Muscle of leg (tissue), 11 donors: Measurements from ENCODE around the gene LINGO3. TPM values are rescaled to one million over a fixed set of nuclear protein-coding genes. Genes with fewer than 3 reads are reported as not detected.

ENCODE experiments used
- DNase-seq: peaks from one replicate; pipeline ENCODE4 v3.0.0; 2013
- H3K27ac ChIP-seq: one replicate; pipeline ENCODE4 v1.5.1; 2013; ENCODE audit warnings: mild to moderate bottlenecking, low read length, control low read depth
- H3K27me3 ChIP-seq: one replicate; pipeline ENCODE4 v1.6.1; 2013; ENCODE audit warnings: low read length; ENCODE audit not compliant: control insufficient read depth, insufficient read depth
- H3K36me3 ChIP-seq: one replicate; pipeline ENCODE4 v1.6.1; 2013; ENCODE audit warnings: low read length; ENCODE audit not compliant: control insufficient read depth, insufficient read depth
- H3K4me1 ChIP-seq: one replicate; pipeline ENCODE4 v1.6.1; 2013; ENCODE audit warnings: low read length; ENCODE audit not compliant: control insufficient read depth, insufficient read depth
- H3K4me3 ChIP-seq: one replicate; pipeline ENCODE4 v1.5.1; 2013; ENCODE audit warnings: low read length, control low read depth
- H3K9me3 ChIP-seq: replicated peaks from 2 replicates; pipeline ENCODE4 v1.6.1; 2013; ENCODE audit warnings: low read depth, low read length; ENCODE audit not compliant: control insufficient read depth
- WGBS: methylation state at CpG from one replicate; pipeline ENCODE4 v1.1.5; 2013; ENCODE audit warnings: missing lambda C conversion rate; ENCODE audit not compliant: insufficient coverage; 5-methylcytosine and 5-hydroxymethylcytosine counted together
- polyA plus RNA-seq, 8 donors: library from polyadenylated mRNA; unstranded; fragments of 120-200 nt; gene quantifications; one replicate each; pipeline versions ENCODE4 v1.2.1 to v1.2.3, GENCODE V29; 2013; ENCODE audit warnings: inconsistent platforms in 1 of 8, low replicate concordance in 1 of 8; ENCODE audit not compliant: insufficient read length in 8 of 8, insufficient read depth in 1 of 8
- total RNA-seq: library from RNA; stranded (reverse); fragments of 120-200 nt; gene quantifications from one replicate; pipeline ENCODE4 v1.2.4, GENCODE V29; 2013

LINGO3 gene
- total and polyA plus RNA-seq, 9 donors, result 0.07 to 0.15 (median 0.09) TPM; not detected in 3

DNA sequence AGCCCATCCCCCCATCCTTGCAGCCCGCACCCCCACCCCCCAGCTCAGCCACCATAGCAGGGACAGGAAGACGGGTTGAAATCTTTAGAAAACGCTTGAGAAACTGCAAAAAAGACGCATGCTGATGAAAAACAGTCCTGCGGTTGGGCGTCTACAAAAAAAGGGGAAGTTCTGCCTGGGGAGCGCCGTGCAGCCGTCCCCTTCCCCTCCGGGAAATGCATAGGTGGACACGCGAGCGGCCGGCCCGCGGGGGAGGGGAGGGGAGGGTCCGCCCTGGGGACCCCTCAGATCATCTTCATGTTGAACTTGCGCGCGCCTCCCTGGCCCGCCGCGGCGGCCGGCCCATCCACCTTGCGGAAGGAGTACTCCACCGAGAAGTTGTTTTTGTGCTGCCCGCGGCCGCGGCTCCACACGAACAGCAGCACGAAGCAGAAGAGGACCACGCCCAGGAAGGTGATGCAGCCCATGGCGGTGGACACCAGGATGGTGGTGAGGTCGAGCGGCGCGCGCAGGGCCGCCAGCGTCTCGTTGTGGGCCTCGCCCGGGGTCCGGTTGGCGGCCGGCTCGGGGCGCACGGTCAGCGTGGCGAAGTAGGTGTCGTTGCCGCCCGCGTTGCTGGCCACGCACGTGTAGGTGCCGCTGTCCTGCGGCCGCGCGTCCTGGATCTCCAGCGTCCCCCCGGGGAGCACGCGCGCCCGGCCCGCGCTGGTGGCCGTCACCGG is 18.1 kb downstream of the LINGO3 start:
- H3K4me3 ChIP-seq, result no peak overlapping the region
- peak; percentile 58 for DNase-seq
- under 1% methylated on average over 71 of the region's 74 CpGs for WGBS

DNA sequence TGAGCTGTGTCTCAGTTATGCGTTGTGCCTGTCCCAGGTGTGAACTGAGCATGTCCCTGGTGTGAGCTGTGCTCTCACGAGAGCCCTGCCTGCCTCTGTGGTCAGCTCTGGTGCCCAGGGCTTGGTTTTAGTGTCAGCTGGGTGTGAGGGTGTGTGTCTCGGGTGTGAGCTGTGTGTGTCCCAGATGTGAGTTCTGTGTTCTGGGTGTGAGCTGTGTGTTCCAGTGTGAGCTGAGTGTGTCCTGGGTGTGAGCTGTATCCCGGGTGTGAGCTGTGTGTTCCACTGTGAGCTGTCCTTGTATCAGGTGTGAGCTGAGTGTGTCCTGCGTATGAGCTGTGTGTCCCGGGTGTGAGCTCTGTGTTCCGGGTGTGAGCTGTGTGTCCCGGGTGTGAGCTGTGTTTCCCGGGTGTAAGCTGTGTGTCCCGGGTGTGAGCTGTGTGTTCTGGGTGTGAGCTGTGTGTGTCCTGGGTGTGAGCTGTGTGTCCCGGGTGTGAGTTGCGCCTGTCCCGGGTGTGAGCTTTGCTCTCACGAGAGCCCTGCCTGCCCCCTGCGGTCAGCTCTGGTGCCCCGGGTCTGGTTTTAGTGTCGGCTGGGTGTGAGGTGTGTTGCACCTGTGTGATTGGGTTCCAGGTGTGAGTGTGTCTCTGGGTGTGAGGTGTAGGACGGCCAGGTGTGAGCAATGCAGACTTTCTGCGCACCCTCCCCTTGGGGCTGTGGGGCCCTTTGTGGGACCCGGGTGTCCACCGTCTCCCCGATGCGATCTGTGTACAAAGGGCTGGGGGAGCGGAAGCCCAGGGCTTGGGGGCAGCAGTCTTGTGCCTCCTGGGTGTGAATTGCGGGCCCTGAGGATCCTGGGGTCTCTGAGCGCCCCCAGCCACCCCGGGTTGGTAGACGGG is 18.9 kb downstream of the LINGO3 start:
- H3K36me3 ChIP-seq, result no peaks in the 10 kb centered on the region
- no peak overlapping the region for H3K4me3 ChIP-seq
- H3K4me1 ChIP-seq, result peaks cover 16% of the 10 kb centered on the region
- no peak for DNase-seq
- H3K27me3 ChIP-seq, result peaks cover 82% of the 10 kb centered on the region
- 67% methylated on average over 23 of the region's 28 CpGs for WGBS
- no peaks in the 10 kb centered on the region for H3K9me3 ChIP-seq
- H3K27ac ChIP-seq, result no peak overlapping the region

More for the DNA sequence above, 18.1 kb downstream of the LINGO3 start:
- Histone ChIP-seq H3K27ac (no peak overlapping the region), H3K4me1 (peaks cover 24% of the 10 kb centered on the region), H3K9me3 (no peaks in the 10 kb centered on the region), H3K36me3 (no peaks in the 10 kb centered on the region), H3K27me3 (peaks cover 90% of the 10 kb centered on the region)

DNA sequence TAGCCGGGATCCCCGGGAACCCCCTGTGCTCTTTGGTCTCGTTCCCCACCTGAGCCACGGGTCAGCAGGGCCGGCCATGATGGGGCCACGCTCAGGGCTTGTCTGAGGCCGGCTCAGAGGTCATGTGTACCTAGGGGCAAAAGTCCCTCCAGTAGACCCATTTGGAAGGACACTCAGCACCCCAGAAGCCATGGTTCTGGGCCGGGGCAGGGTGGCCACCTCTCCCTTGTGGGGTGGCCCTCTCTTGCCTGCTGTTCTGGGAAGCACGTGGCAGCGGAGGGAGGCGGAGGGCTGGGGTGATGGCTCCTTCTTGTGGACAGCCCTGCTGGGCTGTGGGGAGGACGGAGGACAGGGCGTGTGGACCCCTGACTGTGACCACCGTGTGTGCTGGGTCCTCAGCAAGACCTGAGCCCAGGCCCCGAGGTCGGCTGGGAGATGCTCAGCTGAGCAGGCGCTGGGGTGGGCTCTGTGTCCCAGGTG is 19.6 kb downstream of the LINGO3 start:
- H3K4me1 ChIP-seq, result peaks cover 12% of the 10 kb centered on the region
- H3K4me3 ChIP-seq, result no peak overlapping the region
- H3K9me3 ChIP-seq, result no peaks in the 10 kb centered on the region
- 82% methylated on average over 17 of the region's 17 CpGs for WGBS
- no peaks in the 10 kb centered on the region for H3K36me3 ChIP-seq
- no peak for DNase-seq
- H3K27ac ChIP-seq, result no peak overlapping the region
- peaks cover 75% of the 10 kb centered on the region for H3K27me3 ChIP-seq

DNA sequence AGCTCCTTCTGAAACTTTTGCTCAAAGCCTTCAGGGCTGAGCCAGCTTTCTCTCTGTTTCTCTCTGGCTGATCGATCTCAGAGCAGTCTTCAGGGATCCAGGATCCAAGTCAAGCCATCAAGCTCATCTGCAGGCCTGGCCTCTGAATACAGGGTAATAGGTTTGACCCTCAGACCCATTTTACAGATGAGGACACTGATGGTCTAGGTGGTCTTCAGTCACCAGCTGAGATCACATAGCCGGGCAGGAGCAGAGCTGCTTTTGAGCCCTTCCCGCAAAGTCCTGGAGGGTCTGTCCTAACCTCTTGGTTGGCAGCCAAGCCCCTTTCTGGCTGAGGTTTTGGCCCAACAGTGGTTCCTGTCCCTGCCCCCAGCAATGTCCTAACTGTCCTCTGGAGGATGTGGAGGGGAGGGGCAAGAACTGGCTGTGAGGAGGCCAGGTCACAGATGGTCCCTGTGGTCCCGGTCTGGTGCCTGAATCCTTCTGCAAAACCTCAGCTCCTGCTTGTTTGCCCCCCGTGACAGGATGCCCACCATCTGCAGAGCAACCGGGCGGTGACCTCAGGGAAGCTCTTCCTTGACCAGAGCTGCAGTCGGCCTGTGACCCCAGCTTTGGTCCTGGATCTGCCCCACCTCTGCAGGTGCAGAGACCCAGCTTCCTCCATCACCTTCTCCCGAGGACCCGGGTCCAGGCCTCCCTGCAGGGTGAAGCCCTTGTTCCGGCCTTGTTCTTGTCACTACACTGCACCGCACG is 20.2 kb downstream of the LINGO3 start:
- peaks cover 12% of the 10 kb centered on the region for H3K4me1 ChIP-seq
- no peak overlapping the region for H3K27ac ChIP-seq
- 65% methylated on average over 13 of the region's 13 CpGs for WGBS

DNA sequence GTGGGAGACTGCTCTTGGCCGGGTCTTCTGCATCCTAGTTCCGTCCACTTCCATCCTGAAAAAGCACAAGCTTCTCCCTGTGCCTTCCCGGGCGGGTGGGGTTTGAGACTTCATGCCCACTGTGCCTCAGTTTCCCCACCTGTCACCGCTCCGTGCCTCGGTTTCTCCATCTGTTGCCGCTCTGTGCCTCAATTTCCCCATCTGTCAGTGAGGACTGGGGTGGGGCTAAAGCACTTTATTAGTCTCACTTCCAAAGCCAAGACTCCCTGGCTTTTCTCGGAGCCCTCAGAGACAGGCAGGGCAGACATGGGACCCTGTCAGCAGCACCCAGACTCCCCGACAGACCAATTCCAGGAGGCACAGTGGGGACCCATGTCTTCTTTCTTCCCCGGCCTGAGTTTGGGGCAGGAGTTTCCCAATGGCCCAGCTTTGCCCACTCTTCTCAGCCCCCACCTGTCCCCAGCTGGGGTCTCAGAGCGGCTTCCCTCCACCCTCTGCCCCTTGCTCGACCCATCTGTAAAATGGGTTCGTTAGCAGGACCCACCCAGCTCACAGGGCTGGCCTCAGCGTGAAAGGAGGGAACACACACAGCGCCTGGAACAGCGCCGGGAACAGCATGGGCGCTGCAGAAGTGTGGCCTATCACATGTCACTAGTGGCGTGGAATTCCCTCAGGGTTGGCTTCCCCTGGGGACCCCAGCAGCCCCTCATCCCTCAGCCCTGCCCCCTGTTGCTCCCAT is 21.4 kb downstream of the LINGO3 start:
- Histone ChIP-seq H3K4me1 (peaks cover 23% of the 10 kb centered on the region), H3K27ac (no peak overlapping the region), H3K27me3 (peaks cover 76% of the 10 kb centered on the region), H3K4me3 (no peak overlapping the region), H3K36me3 (no peaks in the 10 kb centered on the region), H3K9me3 (no peaks in the 10 kb centered on the region)
- WGBS, result 78% methylated on average over 14 of the region's 20 CpGs
- DNase-seq, result no peak

More for the DNA sequence above, 20.2 kb downstream of the LINGO3 start:
- no peaks in the 10 kb centered on the region for H3K36me3 ChIP-seq
- no peaks in the 10 kb centered on the region for H3K9me3 ChIP-seq
- H3K4me3 ChIP-seq, result no peak overlapping the region
- DNase-seq, result no peak
- H3K27me3 ChIP-seq, result peaks cover 76% of the 10 kb centered on the region

DNA sequence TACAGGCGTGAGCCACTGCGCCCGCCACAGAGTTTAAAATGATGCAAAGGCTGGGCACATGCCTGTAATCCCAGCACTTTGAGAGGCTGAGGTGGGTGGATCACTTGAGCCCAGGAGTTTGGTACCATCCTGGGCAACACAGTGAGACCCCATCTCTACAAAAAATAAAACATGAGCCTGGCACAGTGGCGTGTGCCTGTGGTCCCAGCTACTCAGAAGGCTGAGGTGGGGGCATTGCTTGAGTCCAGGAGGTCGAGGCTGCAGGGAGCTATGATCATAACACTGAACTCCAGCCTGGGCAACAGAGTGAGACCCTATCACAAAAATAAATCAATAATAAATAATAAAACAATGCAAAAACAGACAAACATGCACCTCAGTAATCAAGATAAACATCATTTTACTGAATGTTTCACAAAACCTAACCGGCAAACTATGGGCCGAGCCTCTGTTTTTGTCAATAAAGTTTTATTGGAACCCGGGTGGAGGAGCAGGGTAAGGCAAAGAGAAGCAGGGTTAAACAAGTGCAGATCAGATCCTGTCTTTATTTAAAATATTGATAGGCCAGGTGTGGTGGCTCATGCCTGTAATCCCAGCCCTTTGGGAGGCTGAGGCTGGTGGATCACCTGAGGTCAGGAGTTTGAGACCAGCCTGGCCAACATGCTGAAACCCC is 24.0 kb downstream of the LINGO3 start:
- H3K4me1 ChIP-seq, result peaks cover 11% of the 10 kb centered on the region
- no peak overlapping the region for H3K27ac ChIP-seq
- no peaks in the 10 kb centered on the region for H3K9me3 ChIP-seq
- H3K4me3 ChIP-seq, result no peak overlapping the region
- DNase-seq, result no peak
- WGBS, result no CpG with 5 or more reads among the region's 8 CpGs
- H3K36me3 ChIP-seq, result no peaks in the 10 kb centered on the region
- peaks cover 54% of the 10 kb centered on the region for H3K27me3 ChIP-seq

DNA sequence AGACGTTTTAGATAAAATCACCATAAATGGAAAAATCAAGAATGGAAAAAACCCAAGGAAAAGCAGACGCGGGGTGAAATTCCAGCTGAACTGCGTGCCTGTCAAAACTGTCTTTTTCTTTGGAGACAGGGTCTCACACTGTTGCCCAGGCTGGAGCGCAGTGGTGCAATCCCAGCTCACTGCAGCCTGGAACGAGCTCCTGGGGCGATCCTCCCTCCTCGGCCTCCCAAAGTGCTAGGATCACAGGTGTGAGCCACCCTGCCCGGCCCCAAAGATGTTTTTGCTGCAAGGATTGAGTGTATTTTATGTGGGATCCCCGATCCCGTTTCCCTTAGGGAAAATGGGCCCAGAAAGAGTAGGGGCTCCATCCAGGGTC is 25.1 kb downstream of the LINGO3 start:
- WGBS, result 53% methylated on average over 10 of the region's 11 CpGs
- no peak overlapping the region for H3K27ac ChIP-seq
- H3K36me3 ChIP-seq, result no peaks in the 10 kb centered on the region
- peaks cover 43% of the 10 kb centered on the region for H3K27me3 ChIP-seq
- H3K4me3 ChIP-seq, result no peak overlapping the region
- DNase-seq, result no peak
- H3K4me1 ChIP-seq, result peaks cover 11% of the 10 kb centered on the region
- no peaks in the 10 kb centered on the region for H3K9me3 ChIP-seq

DNA sequence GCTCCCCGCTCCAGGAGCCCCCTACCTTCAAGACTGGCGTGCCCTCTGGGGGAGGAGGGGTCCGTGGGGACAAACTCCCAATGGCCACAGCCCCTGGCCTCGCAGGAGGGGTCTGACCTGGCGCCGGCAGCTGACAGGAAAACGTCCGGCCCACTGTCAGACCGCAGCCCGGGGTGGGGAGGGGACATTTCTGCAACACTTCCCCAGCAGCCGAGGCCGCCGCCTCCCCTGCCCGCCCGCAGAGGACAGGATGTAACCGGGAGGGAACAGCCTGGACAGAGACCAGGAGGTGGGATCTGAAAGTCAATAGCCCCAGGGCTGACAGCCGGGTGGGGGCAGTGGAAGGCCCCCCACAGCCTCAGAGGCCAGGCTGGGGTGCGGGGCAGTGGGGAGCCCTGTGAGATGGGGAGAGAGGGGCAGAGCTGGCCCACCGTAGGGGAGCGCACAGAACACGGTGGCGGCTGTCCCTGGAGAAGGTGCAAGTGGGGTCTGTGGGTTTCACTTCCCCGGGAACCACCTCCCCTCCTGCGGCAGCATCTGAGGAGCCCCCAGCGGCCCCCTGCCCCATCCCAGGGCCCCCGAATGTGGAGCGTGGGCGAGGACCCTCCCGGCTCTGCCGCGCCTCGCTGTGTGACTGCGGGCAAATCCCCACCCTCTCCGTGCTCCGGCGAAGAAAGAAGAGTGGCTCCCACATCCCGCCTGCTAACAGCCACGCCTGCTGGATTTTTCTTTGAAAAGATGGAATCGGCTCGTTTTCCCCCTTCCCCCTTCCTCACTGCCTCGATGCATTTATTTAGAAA is 25.7 kb downstream of the LINGO3 start, which contains the start of gene PEAK3:
TSS of gene PEAK3 (minus strand) at position 114 of the 800 bp plus-strand sequence. CDS start 1,244 bp downstream, outside the sequence.
- H3K27ac ChIP-seq, result no peak within 1 kb of the TSS
- H3K4me3 ChIP-seq, result peak within 1 kb of the TSS; percentile 14
- H3K27me3 ChIP-seq, result peaks cover 37% of the 10 kb centered on the region
- peak; percentile 76 for DNase-seq
- peaks cover 11% of the 10 kb centered on the region for H3K4me1 ChIP-seq
- WGBS, result under 1% methylated on average over 22 of the region's 41 CpGs
- no peaks in the 10 kb centered on the region for H3K9me3 ChIP-seq
- no peaks in the 10 kb centered on the region for H3K36me3 ChIP-seq
